SHP77 (cell line): Measurements from ENCODE around the gene LEFTY1.
A peak's percentile ranks its signal among the peaks of the same experiment; 100 is the strongest.

Experiments used
- DNase-seq, 2 experiments: peaks; one replicate each; lab custom pipeline; 2025; lab: John Stamatoyannopoulos, UW

LEFTY1 gene

GRCh38 chr1:225873281-225873850, 15.6 kb downstream of the LEFTY1 start:
- no peak for DNase-seq

- no peak for DNase-seq
These were observed 16.9 kb downstream of the LEFTY1 start for GRCh38 chr1:225872075-225872430.

GRCh38 chr1:225871359-225872074, 17.4 kb downstream of the LEFTY1 start:
- DNase-seq: peak; percentile 66 to 74

- DNase-seq: peak; percentile 30 to 59
These were observed 18.0 kb downstream of the LEFTY1 start for GRCh38 chr1:225870911-225871310.

- no peak for DNase-seq
These were observed 20.2 kb downstream of the LEFTY1 start for GRCh38 chr1:225868631-225869330.

GRCh38 chr1:225866981-225867380, 22.0 kb downstream of the LEFTY1 start:
- no peak for DNase-seq

GRCh38 chr1:225866061-225866837, 22.7 kb downstream of the LEFTY1 start:
- DNase-seq: no peak

GRCh38 chr1:225865514-225865913, 23.4 kb downstream of the LEFTY1 start:
- no peak for DNase-seq

GRCh38 chr1:225863167-225863566, 25.8 kb downstream of the LEFTY1 start:
- no peak for DNase-seq

GRCh38 chr1:225862581-225862950, 26.4 kb downstream of the LEFTY1 start:
- DNase-seq: no peak

- no peak for DNase-seq
These were observed 26.9 kb downstream of the LEFTY1 start for GRCh38 chr1:225861834-225862580.

GRCh38 chr1:225860876-225861441, 28.0 kb downstream of the LEFTY1 start:
- no peak for DNase-seq

- no peak for DNase-seq
These were observed 28.8 kb downstream of the LEFTY1 start for GRCh38 chr1:225860107-225860506.

GRCh38 chr1:225859151-225859550, 29.8 kb downstream of the LEFTY1 start:
- no peak for DNase-seq

GRCh38 chr1:225857256-225857655, 31.7 kb downstream of the LEFTY1 start:
- no peak for DNase-seq

- no peak for DNase-seq
These were observed 33.2 kb downstream of the LEFTY1 start for GRCh38 chr1:225855503-225856300.

GRCh38 chr1:225853441-225853840, 35.5 kb downstream of the LEFTY1 start:
- DNase-seq: no peak

GRCh38 chr1:225852413-225853124, 36.4 kb downstream of the LEFTY1 start:
- no peak for DNase-seq

GRCh38 chr1:225851805-225852204, 37.1 kb downstream of the LEFTY1 start:
- no peak for DNase-seq

GRCh38 chr1:225850370-225850769, 38.6 kb downstream of the LEFTY1 start:
- DNase-seq: no peak
